Activated T-helper 1 cell treated with anti-CD3 and anti-CD28 coated beads, Interleukin-2, amount 50 U/mL, for 16 hours (primary cell): Measurements from ENCODE around the gene MRPS18C.
A peak's percentile ranks its signal among the peaks of the same experiment; 100 is the strongest.

Experiments
- DNase-seq, 2 donors: peaks; one replicate each; pipeline ENCODE4 v3.0.0-alpha.2; 2020; ENCODE audit warnings: low read depth in 1 of 2, low spot score in 1 of 2

MRPS18C gene

GRCh38 chr4:83455281-83456183 lies at the start of gene MRPS18C, which contains the start of gene HELQ:
Gene MRPS18C, plus strand, starts transcription at chr4:83456058. Its CDS starts 20 bp downstream, at chr4:83456078.
Gene HELQ, minus strand, starts transcription at chr4:83455823. Its CDS starts 130 bp downstream, at chr4:83455693.
- peak; percentile 83 to 89 for DNase-seq

- DNase-seq = no peak
These were observed 47.0 kb upstream of the MRPS18C start for GRCh38 chr4:83408908-83409307.

GRCh38 chr4:83413676-83414075 lies 42.2 kb upstream of the MRPS18C start:
- DNase-seq = no peak

GRCh38 chr4:83417566-83417965 lies 38.3 kb upstream of the MRPS18C start:
- DNase-seq = no peak

- no peak for DNase-seq
These were observed 37.6 kb upstream of the MRPS18C start for GRCh38 chr4:83418211-83418610.

- DNase-seq = no peak
These were observed 24.7 kb upstream of the MRPS18C start for GRCh38 chr4:83431200-83431599.

- no peak for DNase-seq
These were observed 19.2 kb upstream of the MRPS18C start for GRCh38 chr4:83436680-83437079.

GRCh38 chr4:83438719-83439118 lies 17.1 kb upstream of the MRPS18C start:
- DNase-seq = no peak

- DNase-seq = no peak
These were observed 15.6 kb upstream of the MRPS18C start for GRCh38 chr4:83440148-83440814.

GRCh38 chr4:83440899-83441298 lies 15.0 kb upstream of the MRPS18C start:
- no peak for DNase-seq

GRCh38 chr4:83449009-83449408 lies 6.8 kb upstream of the MRPS18C start:
- DNase-seq = no peak

GRCh38 chr4:83454686-83455085 lies 1.2 kb upstream of the MRPS18C start:
- DNase-seq = no peak

- DNase-seq = no peak
These were observed 285 bp downstream of the MRPS18C start for GRCh38 chr4:83456184-83456501.

GRCh38 chr4:83473423-83473822 lies 17.6 kb downstream of the MRPS18C start:
- DNase-seq = no peak

GRCh38 chr4:83473966-83474365 lies 18.1 kb downstream of the MRPS18C start:
- DNase-seq = no peak

GRCh38 chr4:83484500-83485461 lies 28.9 kb downstream of the MRPS18C start, which contains the start of gene ABRAXAS1:
Gene ABRAXAS1, minus strand, starts transcription at chr4:83485100. Its CDS starts 28 bp downstream, at chr4:83485072.
- peak; percentile 83 to 92 for DNase-seq

- no peak for DNase-seq
These were observed 30.7 kb downstream of the MRPS18C start for GRCh38 chr4:83486457-83487129.

- DNase-seq = no peak
These were observed 34.0 kb downstream of the MRPS18C start for GRCh38 chr4:83489711-83490326.

- DNase-seq = no peak
These were observed 35.1 kb downstream of the MRPS18C start for GRCh38 chr4:83490876-83491450.
